ENCODE results near the gene CTNNA3.

GRCh38 chr10:66805612-66806011 lies 890.4 kb downstream of the CTNNA3 start:
- no peak for TF ChIP-seq CTCF (IDR thresholded peaks at IDR 0.05)
- no peak for TF ChIP-seq POLR2A (IDR thresholded peaks at IDR 0.05)
- TF ChIP-seq POLR2AphosphoS5 (IDR thresholded peaks at IDR 0.05): no peak

Measured in upper lobe of left lung (tissue), 4 donors.